GM18519 (cell line): ENCODE measurements around the gene ASB13.
A peak's percentile ranks its signal among the peaks of the same experiment; 100 is the strongest.

Experiments used
- ATAC-seq: cut with Tn5 transposase; IDR thresholded peaks from one replicate; pipeline ENCODE4 v1.9.1; 2021; ENCODE audit warnings: mild to moderate bottlenecking, moderate library complexity; ENCODE audit not compliant: unreplicated experiment, low FRiP score

Gene ASB13

GRCh38 chr10:5666008-5666840 is at the start of gene ASB13:
TSS of gene ASB13 (minus strand) at chr10:5666595. CDS start at chr10:5666551, 44 bp downstream.
- ATAC-seq, result no peak

GRCh38 chr10:5711642-5712041 is 45.2 kb upstream of the ASB13 start:
- no peak for ATAC-seq

- ATAC-seq, result no peak
Observed at GRCh38 chr10:5710859-5711258, 44.5 kb upstream of the ASB13 start.

GRCh38 chr10:5709865-5710264 is 43.5 kb upstream of the ASB13 start:
- ATAC-seq, result no peak

GRCh38 chr10:5708356-5708755 is 42.0 kb upstream of the ASB13 start:
- ATAC-seq, result no peak

GRCh38 chr10:5698062-5698461 is 31.7 kb upstream of the ASB13 start:
- ATAC-seq, result no peak

- ATAC-seq, result no peak
Observed at GRCh38 chr10:5697342-5697741, 30.9 kb upstream of the ASB13 start.

- ATAC-seq, result no peak
Observed at GRCh38 chr10:5694573-5694972, 28.2 kb upstream of the ASB13 start.

- peak; percentile 64 for ATAC-seq
Observed at GRCh38 chr10:5692461-5693358, 26.3 kb upstream of the ASB13 start.

GRCh38 chr10:5691786-5692185 is 25.4 kb upstream of the ASB13 start:
- no peak for ATAC-seq

- no peak for ATAC-seq
Observed at GRCh38 chr10:5688587-5688986, 22.2 kb upstream of the ASB13 start.

- no peak for ATAC-seq
Observed at GRCh38 chr10:5685764-5686240, 19.4 kb upstream of the ASB13 start.

GRCh38 chr10:5684971-5685763 is 18.8 kb upstream of the ASB13 start:
- ATAC-seq, result peak; percentile 24

GRCh38 chr10:5684318-5684970 is 18.0 kb upstream of the ASB13 start, which contains the start of gene TASOR2:
TSS of gene TASOR2 (plus strand) at chr10:5684838. CDS start at chr10:5720643, 35,805 bp downstream.
- peak; percentile 56 for ATAC-seq

- ATAC-seq, result no peak
Observed at GRCh38 chr10:5683065-5683464, 16.7 kb upstream of the ASB13 start.

- no peak for ATAC-seq
Observed at GRCh38 chr10:5681930-5682329, 15.5 kb upstream of the ASB13 start.

- no peak for ATAC-seq
Observed at GRCh38 chr10:5679606-5680005, 13.2 kb upstream of the ASB13 start.

- ATAC-seq, result no peak
Observed at GRCh38 chr10:5679037-5679435, 12.6 kb upstream of the ASB13 start.

GRCh38 chr10:5678397-5679036 is 12.1 kb upstream of the ASB13 start:
- no peak for ATAC-seq
